Mammary epithelial cell (primary cell): ENCODE data around the gene CCNF.

Source experiments
- CTCF ChIP-seq, 2 donors: IDR thresholded peaks in 1 of 2; conservative IDR thresholded peaks in 1 of 2; 2 replicates each; pipeline ENCODE4 v1.5.1; 2011 to 2012; ENCODE audit warnings: inconsistent platforms in 2 of 2, low read length in 2 of 2, mild to moderate bottlenecking in 2 of 2, control low read depth in 1 of 2, low read depth in 1 of 2; ENCODE audit not compliant: insufficient read depth in 1 of 2; ENCODE audit errors: extremely low read depth in 1 of 2
- EZH2 ChIP-seq: IDR thresholded peaks from 2 replicates; pipeline ENCODE4 v1.6.1; 2012; ENCODE audit warnings: low read length, inconsistent platforms, borderline replicate concordance

GRCh38 chr16:2490190-2491105 is 61.2 kb downstream of the CCNF start:
- TF ChIP-seq CTCF (conservative IDR thresholded peaks at IDR 0.05 in 1 of 2, IDR thresholded peaks at IDR 0.05 in 1 of 2; ENCODE audit: extremely low read depth in 1 of 2, insufficient read depth in 1 of 2, low read depth in 1 of 2, low read length in 2 of 2) (no peak), EZH2 (no peak)
